PC-3 (cell line): ENCODE measurements around the gene EGFLAM. TPM values are rescaled to one million over a fixed set of nuclear protein-coding genes. Genes with fewer than 3 reads are reported as not detected.

ENCODE experiments used
- ATAC-seq: fragments of 200-7000 bp; cut with Tn5 transposase; 2 replicates; pipeline ENCODE4 v1.9.1; 2020; ENCODE audit warnings: mild to moderate bottlenecking, moderate library complexity
- BruUV-seq: library from RNA; stranded (reverse); fragments of 400-500 nt; replicated peaks from 2 replicates; lab custom pipeline; 2021; lab: Mats Ljungman, UMichigan
- CTCF ChIA-PET: fragments of 300-600 bp; sonication (Branson Sonifier 250); formaldehyde crosslinking; loops from one replicate; lab custom pipeline; 2022; ENCODE audit warnings: antibody characterized with exemption; lab: Charles Lee
- POLR2A ChIA-PET: fragments of 300-600 bp; sonication (Branson Sonifier 250); formaldehyde crosslinking; loops from one replicate; lab custom pipeline; 2022; ENCODE audit warnings: antibody characterized with exemption; ENCODE audit not compliant: unreplicated experiment; lab: Charles Lee
- DNase-seq: peaks from one replicate; pipeline ENCODE4 v3.0.0-alpha.2; 2015
- H2AFZ ChIP-seq: fragments of 300-600 bp; sonication (generic); 2 replicates; pipeline ENCODE4 v1.6.0; 2016; ENCODE audit warnings: antibody characterized with exemption, low read length
- H3F3A ChIP-seq: fragments of 300-600 bp; sonication (generic); one replicate; pipeline ENCODE4 v1.6.0; 2017; ENCODE audit warnings: antibody characterized with exemption, low read length, control low read depth, mild to moderate bottlenecking; ENCODE audit not compliant: unreplicated experiment
- H3K27ac ChIP-seq: fragments of 300-600 bp; sonication (generic); 2 replicates; pipeline ENCODE4 v1.5.1; 2016; ENCODE audit warnings: mild to moderate bottlenecking, low read length
- H3K27me3 ChIP-seq: fragments of 300-600 bp; sonication (generic); 2 replicates; pipeline ENCODE4 v1.6.1; 2016; ENCODE audit warnings: low read length, mixed read lengths
- H3K36me3 ChIP-seq: fragments of 300-600 bp; sonication (generic); 2 replicates; pipeline ENCODE4 v1.6.1; 2016; ENCODE audit warnings: low read depth, mixed run types, low read length, mixed read lengths
- H3K4me1 ChIP-seq: fragments of 300-600 bp; sonication (generic); 2 replicates; pipeline ENCODE4 v1.5.1; 2016; ENCODE audit warnings: low read length; ENCODE audit not compliant: insufficient read depth
- H3K4me2 ChIP-seq: fragments of 300-600 bp; sonication (generic); 2 replicates; pipeline ENCODE4 v1.6.0; 2016; ENCODE audit warnings: low read length
- H3K4me3 ChIP-seq: fragments of 300-600 bp; sonication (generic); 2 replicates; pipeline ENCODE4 v1.5.1; 2016; ENCODE audit warnings: mild to moderate bottlenecking, low read length, mixed read lengths
- H3K79me2 ChIP-seq: fragments of 300-600 bp; sonication (generic); 2 replicates; pipeline ENCODE4 v1.6.1; 2017; ENCODE audit warnings: low read length, mixed read lengths
- H3K9ac ChIP-seq: fragments of 300-600 bp; sonication (generic); 2 replicates; pipeline ENCODE4 v1.6.0; 2016; ENCODE audit warnings: mild to moderate bottlenecking, low read length
- H3K9me2 ChIP-seq: fragments of 300-600 bp; sonication (generic); replicated peaks from 2 replicates; pipeline ENCODE4 v1.6.1; 2016; ENCODE audit warnings: mixed run types, low read length, mixed read lengths
- H3K9me3 ChIP-seq: fragments of 300-600 bp; sonication (generic); 2 replicates; pipeline ENCODE4 v1.6.1; 2016; ENCODE audit warnings: low read length, mixed read lengths
- H4K20me1 ChIP-seq: fragments of 300-600 bp; sonication (generic); 2 replicates; pipeline ENCODE4 v1.6.1; 2016; ENCODE audit warnings: low read length, mixed read lengths
- CTCF ChIP-seq: fragments of 300-600 bp; sonication (generic); conservative IDR thresholded peaks from 2 replicates; pipeline ENCODE4 v1.5.1; 2017; ENCODE audit warnings: antibody characterized with exemption, low read depth, mild to moderate bottlenecking, low read length
- EZH2 ChIP-seq: fragments of 300-600 bp; sonication (generic); IDR thresholded peaks from one replicate; pipeline ENCODE4 v1.6.1; 2017; ENCODE audit warnings: antibody characterized with exemption, mild to moderate bottlenecking, low read length; ENCODE audit not compliant: unreplicated experiment
- EZH2phosphoT487 ChIP-seq: fragments of 300-600 bp; sonication (generic); IDR thresholded peaks from 2 replicates; pipeline ENCODE4 v1.6.1; 2018; ENCODE audit warnings: mild to moderate bottlenecking, antibody characterized with exemption, low read length, borderline replicate concordance
- intact Hi-C: fragments of 100-400 bp; cut with micrococcal nuclease; formaldehyde crosslinking; loops from 2 replicates; pipeline ENCODE4 v1.9.0; 2023
- total RNA-seq: library from RNA; depleted of rRNA; stranded (reverse); fragments of >200 nt; gene quantifications from 2 replicates; pipeline ENCODE4 v1.2.3, GENCODE V29; 2014

The EGFLAM gene
- total RNA-seq, 1 experiment from 2014 or later: not detected

GRCh38 chr5:38467353-38468040, 209.1 kb downstream of the EGFLAM start:
- Histone ChIP-seq H3K9me2 (no peaks in the 10 kb centered on the region), H3K9ac (peak overlapping the region; percentile 0; the same call in 1 of the 2 replicates), H3K4me1 (peaks cover 53% of the 10 kb centered on the region), H3K9me3 (no peaks in the 10 kb centered on the region), H3F3A (peaks cover 4% of the 10 kb centered on the region), H2AFZ (peak overlapping the region; percentile 49), H3K4me3 (peak overlapping the region; percentile 23; the same call in 1 of the 2 replicates), H3K27me3 (no peaks in the 10 kb centered on the region), H4K20me1 (no peaks in the 10 kb centered on the region), H3K27ac (peak overlapping the region; percentile 13), H3K4me2 (peak overlapping the region; percentile 67), H3K36me3 (no peaks in the 10 kb centered on the region), H3K79me2 (no peaks in the 10 kb centered on the region)
- no peak for TF ChIP-seq EZH2phosphoT487
- no peak for TF ChIP-seq EZH2
- no peak for TF ChIP-seq CTCF
- ATAC-seq: no peak; the same call in 1 of the 2 replicates
- intact Hi-C loops: no loop called here
- CTCF ChIA-PET: interaction anchor here (1.0 to 1.1 kb wide), 4 partner anchors 26 to 342 kb away, joined by 3 to 6 read pairs (median 6); no protein-coding TSS in a partner anchor
- DNase-seq: peak; percentile 50
- POLR2A ChIA-PET: interaction anchor here (0.6 kb wide), 1 partner anchor 342 kb away, joined by 4 read pairs; no protein-coding TSS in a partner anchor
- BruUV-seq: TSS peak; percentile 75

DNA sequence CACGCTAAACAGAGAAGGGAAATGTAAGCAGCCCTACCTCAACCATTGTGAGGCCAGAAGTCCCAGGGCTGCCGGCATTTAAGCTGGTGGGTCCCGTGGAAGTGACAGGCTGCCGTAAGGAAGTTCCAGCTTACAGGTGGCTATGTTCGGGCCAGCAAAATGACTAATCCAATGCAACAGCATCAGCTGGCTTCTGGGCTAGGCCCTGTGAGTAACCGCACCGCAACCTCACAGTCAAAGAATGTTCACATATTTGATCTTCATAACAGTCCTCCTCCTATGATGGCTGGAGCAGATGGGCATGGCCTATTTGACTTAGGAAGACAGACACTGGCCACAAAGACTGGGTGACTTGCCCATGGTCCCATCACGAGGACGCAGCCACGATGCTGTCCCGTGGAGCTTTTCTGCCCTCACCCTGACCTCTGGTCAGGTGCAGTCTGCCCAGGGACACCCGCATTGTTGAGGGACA, 209.9 kb downstream of the EGFLAM start:
- intact Hi-C loops: no loop called here
- CTCF ChIA-PET: interaction anchor here (0.9 to 1.1 kb wide), 3 partner anchors 26 to 342 kb away, joined by 3 to 6 read pairs (median 4); no protein-coding TSS in a partner anchor
- no TSS peak for BruUV-seq
- peak overlapping the region; percentile 49; the same call in 1 of the 2 replicates for H2AFZ ChIP-seq
- no peaks in the 10 kb centered on the region for H4K20me1 ChIP-seq
- peak; percentile 84 for ATAC-seq
- H3K27ac ChIP-seq: peak overlapping the region; percentile 43
- no peak for TF ChIP-seq CTCF
- TF ChIP-seq EZH2phosphoT487: no peak
- no peak for TF ChIP-seq EZH2
- no peaks in the 10 kb centered on the region for H3K79me2 ChIP-seq
- peak; percentile 98 for DNase-seq
- peak overlapping the region; percentile 67 for H3K4me2 ChIP-seq
- peak overlapping the region; percentile 23; the same call in 1 of the 2 replicates for H3K4me3 ChIP-seq
- peaks cover 4% of the 10 kb centered on the region for H3F3A ChIP-seq
- H3K9me2 ChIP-seq: no peaks in the 10 kb centered on the region
- POLR2A ChIA-PET: interaction anchor here (0.6 to 0.7 kb wide), 3 partner anchors 270 to 339 kb away, joined by 3 read pairs; no protein-coding TSS in a partner anchor
- no peaks in the 10 kb centered on the region for H3K36me3 ChIP-seq
- peak overlapping the region; percentile 0; the same call in 1 of the 2 replicates for H3K9ac ChIP-seq
- H3K27me3 ChIP-seq: no peaks in the 10 kb centered on the region
- H3K4me1 ChIP-seq: peaks cover 46% of the 10 kb centered on the region
- no peaks in the 10 kb centered on the region for H3K9me3 ChIP-seq
